Stomach (tissue), 9 donors: Measurements from ENCODE around the gene ZNF789. TPM values are rescaled to one million over a fixed set of nuclear protein-coding genes. Genes with fewer than 3 reads are reported as not detected.

Source experiments
- DNase-seq, 2 donors: peaks; one replicate each; pipeline versions ENCODE4 v3.0.0 to v3.0.0-alpha.2; 2013 to 2019
- H3K27ac ChIP-seq, 5 donors: fragments of 200-600 bp in 4 of 5; sonication (generic) in 4 of 5; one replicate each; pipeline ENCODE4 v1.5.1; 2013 to 2019; ENCODE audit warnings: mild to moderate bottlenecking in 1 of 5, moderate library complexity in 1 of 5
- H3K27me3 ChIP-seq, 3 donors: fragments of 200-600 bp; sonication (generic); one replicate each; pipeline ENCODE4 v1.5.1; 2017 to 2019; ENCODE audit warnings: mixed run types in 1 of 3
- H3K36me3 ChIP-seq, 4 donors: fragments of 200-600 bp; sonication (generic); 1 replicate in 3 of 4; 2 replicates in 1 of 4; pipeline ENCODE4 v1.5.1; 2016 to 2019
- H3K4me1 ChIP-seq, 4 donors: fragments of 200-600 bp; sonication (generic); one replicate each; pipeline ENCODE4 v1.5.1; 2016 to 2019
- H3K4me3 ChIP-seq, 4 donors: fragments of 200-600 bp; sonication (generic) in 3 of 4; one replicate each; pipeline ENCODE4 v1.5.1; 2016 to 2019; ENCODE audit warnings: mild to moderate bottlenecking in 1 of 4
- H3K9me3 ChIP-seq, 4 donors: fragments of 200-600 bp; sonication (generic); one replicate each; pipeline ENCODE4 v1.5.1; 2016 to 2019
- EP300 ChIP-seq: sonication (generic); formaldehyde crosslinking; IDR thresholded peaks from one replicate; pipeline ENCODE4 v1.6.1; 2017; ENCODE audit warnings: antibody characterized with exemption
- POLR2A ChIP-seq, 4 donors: fragments of 450-650 bp; IDR thresholded peaks; one replicate each; pipeline ENCODE4 v1.6.1; 2016; ENCODE audit warnings: antibody characterized with exemption in 4 of 4, control low read depth in 2 of 4, mild to moderate bottlenecking in 1 of 4, moderate library complexity in 1 of 4
- POLR2AphosphoS5 ChIP-seq, 3 donors: sonication (generic); formaldehyde crosslinking; IDR thresholded peaks; one replicate each; pipeline ENCODE4 v1.6.1; 2016; ENCODE audit warnings: antibody characterized with exemption in 3 of 3
- WGBS, 5 donors: extraction: QIAGEN DNeasy Blood & Tissue Kit in 3 of 5; methylation state at CpG; one replicate each; pipeline versions ENCODE4 v1.1.5 to v1.1.7; 2013 to 2018; 5-methylcytosine and 5-hydroxymethylcytosine counted together
- intact Hi-C: fragments of 100-400 bp; cut with DNase I; formaldehyde crosslinking; loops from one replicate; pipeline ENCODE4 v1.15.1; 2023; ENCODE audit warnings: low total_unique reads
- polyA plus RNA-seq, 3 donors: library from polyadenylated mRNA; stranded (reverse); fragments of 200-250 nt; gene quantifications; one replicate each; pipeline ENCODE4 v1.2.3, GENCODE V29; 2013
- total RNA-seq, 5 donors: library from RNA; depleted of rRNA; stranded (reverse); fragments of >200 nt; gene quantifications; one replicate each; pipeline versions ENCODE4 v1.1.0 to v1.2.3, GENCODE V29; 2014 to 2016
- TF ChIP-seq, protein P1 (sequence below), 7 experiments: fragments of 450-650 bp in 4 of 7; fragments of 200-600 bp in 3 of 7; sonication (generic) in 3 of 7; IDR thresholded peaks; one replicate each; pipeline ENCODE4 v1.5.1; 2016 to 2019; ENCODE audit warnings: antibody characterized with exemption in 7 of 7, control low read depth in 2 of 7, mild to moderate bottlenecking in 1 of 7
- donor health status: healthy with polysubstance abuse.
- donor health status: Bipolar disorder and iron deficiency.
- donor health status: healthy.

ZNF789 gene
- total and polyA plus RNA-seq, 8 donors: 6.6 to 55.6 (median 14.9) TPM

GRCh38 chr7:99457050-99457649 lies 15.5 kb upstream of the ZNF789 start:
- H3K36me3 ChIP-seq: peaks cover 62 to 94% (median 85%) of the 10 kb centered on the region in 4 donors
- DNase-seq: no peak

GRCh38 chr7:99457650-99458493 lies 14.8 kb upstream of the ZNF789 start:
- DNase-seq: no peak
- Histone ChIP-seq H3K27ac (no peak overlapping the region), H3K4me3 (no peak overlapping the region), H3K9me3 (no peaks in the 10 kb centered on the region), H3K36me3 (peaks cover 58 to 94% (median 84%) of the 10 kb centered on the region in 4 donors), H3K27me3 (no peaks in the 10 kb centered on the region), H3K4me1 (peaks cover 0 to 38% (median 23%) of the 10 kb centered on the region in 4 donors)
- no peak for TF ChIP-seq EP300
- TF ChIP-seq POLR2AphosphoS5 (IDR thresholded peaks at IDR 0.05): no peak
- no peak for TF ChIP-seq POLR2A (IDR thresholded peaks at IDR 0.05)
- TF ChIP-seq, protein P1, sequence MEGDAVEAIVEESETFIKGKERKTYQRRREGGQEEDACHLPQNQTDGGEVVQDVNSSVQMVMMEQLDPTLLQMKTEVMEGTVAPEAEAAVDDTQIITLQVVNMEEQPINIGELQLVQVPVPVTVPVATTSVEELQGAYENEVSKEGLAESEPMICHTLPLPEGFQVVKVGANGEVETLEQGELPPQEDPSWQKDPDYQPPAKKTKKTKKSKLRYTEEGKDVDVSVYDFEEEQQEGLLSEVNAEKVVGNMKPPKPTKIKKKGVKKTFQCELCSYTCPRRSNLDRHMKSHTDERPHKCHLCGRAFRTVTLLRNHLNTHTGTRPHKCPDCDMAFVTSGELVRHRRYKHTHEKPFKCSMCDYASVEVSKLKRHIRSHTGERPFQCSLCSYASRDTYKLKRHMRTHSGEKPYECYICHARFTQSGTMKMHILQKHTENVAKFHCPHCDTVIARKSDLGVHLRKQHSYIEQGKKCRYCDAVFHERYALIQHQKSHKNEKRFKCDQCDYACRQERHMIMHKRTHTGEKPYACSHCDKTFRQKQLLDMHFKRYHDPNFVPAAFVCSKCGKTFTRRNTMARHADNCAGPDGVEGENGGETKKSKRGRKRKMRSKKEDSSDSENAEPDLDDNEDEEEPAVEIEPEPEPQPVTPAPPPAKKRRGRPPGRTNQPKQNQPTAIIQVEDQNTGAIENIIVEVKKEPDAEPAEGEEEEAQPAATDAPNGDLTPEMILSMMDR (IDR thresholded peaks at IDR 0.05): no peak
- intact Hi-C loops: no loop called here
- WGBS, 5 donors: 79 to 89% (median 86%) methylated on average over 19 to 26 of the region's 26 CpGs

More at GRCh38 chr7:99457050-99457649, 15.5 kb upstream of the ZNF789 start:
- H3K27me3 ChIP-seq: no peaks in the 10 kb centered on the region
- peaks cover 0 to 31% (median 20%) of the 10 kb centered on the region in 4 donors for H3K4me1 ChIP-seq
- H3K9me3 ChIP-seq: no peaks in the 10 kb centered on the region
- 68 to 93% (median 84%) methylated on average over 6 of the region's 6 CpGs for WGBS, 5 donors
- TF ChIP-seq, protein P1 (IDR thresholded peaks at IDR 0.05): no peak
- TF ChIP-seq POLR2AphosphoS5 (IDR thresholded peaks at IDR 0.05) (no peak), EP300 (no peak), POLR2A (IDR thresholded peaks at IDR 0.05) (no peak)
- intact Hi-C loops: no loop called here
- H3K27ac ChIP-seq: no peak overlapping the region
- no peak overlapping the region for H3K4me3 ChIP-seq

DNA sequence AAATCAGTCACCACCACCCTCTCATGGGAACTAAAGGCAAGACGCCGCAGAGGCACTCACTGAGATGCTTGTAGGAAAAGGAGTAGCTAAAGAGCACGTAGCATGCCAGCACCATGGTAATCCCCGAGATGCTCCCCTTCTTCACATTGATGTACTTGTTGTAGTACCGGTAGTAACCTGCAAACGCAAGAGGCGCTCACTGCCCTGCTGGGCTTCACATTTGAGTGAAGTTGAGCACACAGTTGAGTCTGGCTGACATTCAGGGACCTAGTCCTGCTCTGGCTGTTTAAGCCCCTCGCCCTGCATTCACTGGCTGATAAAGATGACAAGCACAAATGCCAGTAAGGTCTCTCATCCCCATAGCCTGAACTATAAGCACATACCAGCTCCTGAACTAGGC lies 13.6 kb upstream of the ZNF789 start:
- no peaks in the 10 kb centered on the region for H3K27me3 ChIP-seq
- TF ChIP-seq POLR2A (IDR thresholded peaks at IDR 0.05) (no peak), EP300 (no peak)
- WGBS, 5 donors: 91 to 95% (median 93%) methylated on average over 8 of the region's 8 CpGs
- H3K4me3 ChIP-seq: no peak overlapping the region
- peaks cover 8 to 50% (median 35%) of the 10 kb centered on the region in 4 donors for H3K4me1 ChIP-seq
- H3K36me3 ChIP-seq: peaks cover 52 to 94% (median 82%) of the 10 kb centered on the region in 4 donors
- no peaks in the 10 kb centered on the region for H3K9me3 ChIP-seq
- H3K27ac ChIP-seq: no peak overlapping the region
- no peak for DNase-seq
- intact Hi-C loops: no loop called here

- TF ChIP-seq POLR2A (IDR thresholded peaks at IDR 0.05) (no peak), POLR2AphosphoS5 (IDR thresholded peaks at IDR 0.05) (no peak), EP300 (no peak)
- TF ChIP-seq, protein P1 (IDR thresholded peaks at IDR 0.05): no peak
- Histone ChIP-seq H3K36me3 (peaks cover 43 to 84% (median 69%) of the 10 kb centered on the region in 4 donors), H3K27ac (no peak overlapping the region), H3K4me3 (no peak overlapping the region), H3K4me1 (peaks cover 20 to 66% (median 50%) of the 10 kb centered on the region in 4 donors), H3K27me3 (no peaks in the 10 kb centered on the region), H3K9me3 (no peaks in the 10 kb centered on the region)
- DNase-seq: no peak
- intact Hi-C loops: no loop called here
- WGBS, 5 donors: 76 to 85% (median 83%) methylated on average over 11 of the region's 11 CpGs
These were observed 12.0 kb upstream of the ZNF789 start for GRCh38 chr7:99460651-99461050.
